GM12865 (cell line): ENCODE results near the gene PTK7.
"Not testable (repeated sequence)": the region's sequence is repeated elsewhere in the genome, so short reads cannot be mapped to it uniquely, and the experiment has no call there.

ENCODE experiments used
- DNase-seq: peaks from one replicate; pipeline ENCODE4 v3.0.0; 2010; ENCODE audit warnings: low read depth
- H3K4me3 ChIP-seq: 2 replicates; pipeline ENCODE4 v1.5.1; 2011; ENCODE audit warnings: mild to moderate bottlenecking, low read depth, low read length, control low read depth
- CTCF ChIP-seq: IDR thresholded peaks from 2 replicates; pipeline ENCODE4 v1.5.1; 2011; ENCODE audit warnings: low read length, control low read depth, low read depth, inconsistent platforms; ENCODE audit not compliant: insufficient read depth; ENCODE audit errors: missing control alignments

PTK7 gene

DNA sequence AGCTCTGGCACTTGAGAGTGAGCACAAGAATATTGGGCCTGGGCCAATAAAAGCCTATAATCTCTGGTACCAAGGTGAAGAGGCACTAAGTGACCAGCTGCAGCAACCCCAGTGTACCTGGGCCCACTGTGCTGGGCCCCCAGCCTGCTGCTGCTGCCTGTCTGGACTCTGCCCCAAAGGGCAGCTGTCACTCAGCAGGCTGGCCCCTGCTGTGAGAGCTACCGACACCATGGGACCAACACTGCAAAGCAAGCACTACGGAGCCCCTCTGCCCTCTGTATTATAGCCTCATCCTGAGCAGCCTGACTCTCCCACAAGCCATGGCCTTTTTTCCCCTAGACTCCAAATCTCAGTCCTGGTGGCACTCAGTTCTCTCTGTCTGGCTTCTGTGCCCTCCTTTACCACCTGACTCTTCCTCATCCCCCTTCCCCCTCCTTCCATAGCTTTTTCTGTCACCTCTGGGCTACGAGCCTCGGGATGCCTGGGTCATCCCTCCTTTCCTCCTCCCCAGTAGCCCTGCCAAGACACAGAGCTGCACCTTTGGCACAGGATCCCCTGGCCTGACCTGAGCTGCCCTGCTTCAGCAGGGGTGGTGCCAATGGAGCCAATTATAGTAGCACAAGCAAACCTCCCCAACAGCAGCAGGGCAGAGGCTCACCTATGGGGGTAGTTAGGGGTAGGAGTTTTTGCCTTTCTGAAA, 40.5 kb upstream of the PTK7 start:
- no peak for DNase-seq
- H3K4me3 ChIP-seq, result no peak overlapping the region
- TF ChIP-seq CTCF, result no peak

- no peak overlapping the region for H3K4me3 ChIP-seq
- DNase-seq, result no peak
- no peak for TF ChIP-seq CTCF
These were observed 39.4 kb upstream of the PTK7 start for GRCh38 chr6:43036712-43037111.

DNA sequence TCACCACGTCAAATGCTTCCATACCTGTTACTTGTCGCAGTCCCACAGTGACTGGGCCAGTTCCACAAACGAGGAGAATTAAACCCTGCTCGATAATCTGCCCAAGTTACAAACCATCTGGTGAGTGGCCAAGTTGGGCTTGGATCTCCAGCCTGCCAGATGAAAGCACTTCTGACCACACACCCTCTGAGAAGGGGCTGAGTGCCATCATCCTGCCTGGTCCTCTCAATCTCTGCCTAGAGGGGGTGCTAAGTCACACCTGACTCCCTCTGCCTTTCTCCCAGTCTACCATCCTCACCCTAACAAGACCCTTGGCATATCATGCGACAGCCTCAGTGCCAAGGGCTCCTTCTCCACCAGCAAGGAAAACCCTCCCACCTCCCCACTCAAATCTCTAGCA, 38.9 kb upstream of the PTK7 start:
- no peak for TF ChIP-seq CTCF
- no peak overlapping the region for H3K4me3 ChIP-seq

DNA sequence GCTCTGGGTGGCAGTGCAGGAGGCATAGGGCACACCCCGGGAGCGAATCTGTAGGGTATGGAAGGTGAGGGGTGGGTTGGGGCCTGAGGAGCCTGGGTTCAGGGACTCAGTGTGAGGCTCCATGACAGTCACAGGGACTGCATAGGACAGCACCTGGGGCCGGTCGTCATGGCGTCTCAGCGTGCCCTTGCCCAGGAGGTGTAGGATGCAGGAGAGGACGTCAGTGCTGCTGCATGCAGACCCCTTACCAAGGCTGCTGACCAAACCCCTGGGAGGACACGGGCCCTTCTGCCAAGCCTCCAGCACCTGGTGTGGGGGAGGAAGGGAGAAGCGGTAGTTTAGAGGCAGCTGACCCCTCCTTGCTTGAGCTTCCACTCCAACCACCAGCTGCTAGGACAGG, 38.4 kb upstream of the PTK7 start:
- no peak overlapping the region for H3K4me3 ChIP-seq
- no peak for DNase-seq
- TF ChIP-seq CTCF, result no peak

More for the DNA sequence above, 38.9 kb upstream of the PTK7 start:
- no peak for DNase-seq

GRCh38 chr6:43038727-43039126, 37.4 kb upstream of the PTK7 start:
- H3K4me3 ChIP-seq, result no peak overlapping the region
- DNase-seq, result no peak
- TF ChIP-seq CTCF, result no peak

DNA sequence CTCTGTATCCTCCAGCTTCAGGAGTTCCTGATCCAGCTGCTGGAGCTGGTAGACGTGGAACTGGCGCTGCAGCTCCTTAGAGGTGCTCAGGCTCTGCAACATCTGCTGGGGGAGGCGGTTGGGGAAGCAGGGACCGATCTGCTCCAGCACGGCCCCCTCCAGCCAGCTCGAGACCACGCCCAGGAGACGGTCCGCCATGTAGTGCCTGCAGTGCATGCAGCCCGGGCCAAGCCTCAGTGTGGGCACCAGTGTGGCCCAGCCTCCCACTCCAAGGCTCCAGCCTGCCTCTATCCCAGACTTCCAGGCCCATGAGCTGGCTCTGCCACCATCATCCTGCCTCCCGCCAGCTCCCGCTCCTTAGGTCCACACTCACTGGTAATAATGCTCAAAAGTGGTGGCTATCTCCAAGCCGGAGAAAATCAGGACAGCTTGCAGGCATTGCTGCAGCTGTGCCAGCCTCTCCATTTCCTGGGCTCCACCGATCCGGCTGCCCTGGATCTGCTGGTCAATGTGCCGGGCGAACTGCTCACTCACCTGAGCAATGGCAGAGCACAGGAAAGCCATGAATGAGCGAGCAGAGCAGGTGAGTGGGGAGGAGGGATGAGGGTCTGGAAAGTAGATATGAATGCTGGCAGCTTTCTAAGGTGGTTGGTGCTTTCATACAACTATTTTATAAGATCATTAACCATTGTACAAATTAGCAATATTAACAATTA, 35.4 kb upstream of the PTK7 start:
- H3K4me3 ChIP-seq, result no peak overlapping the region
- no peak for TF ChIP-seq CTCF
- no peak for DNase-seq

- not testable (repeated sequence) for DNase-seq, H3K4me3 ChIP-seq
These were observed 34.6 kb upstream of the PTK7 start for GRCh38 chr6:43041475-43041874.
